Endothelial cell of umbilical vein (primary cell): Measurements from ENCODE around the gene SPG7. TPM values are rescaled to one million over a fixed set of nuclear protein-coding genes. Genes with fewer than 3 reads are reported as not detected.

Experiments
- BruUV-seq: library from RNA; stranded (reverse); fragments of 400-500 nt; replicated peaks from 2 replicates; lab custom pipeline; 2021; lab: Mats Ljungman, UMichigan
- CTCF ChIA-PET: fragments of 300-600, 350-600 bp; sonication (Branson Sonifier 250); formaldehyde crosslinking; loops from one replicate; lab custom pipeline; 2021; ENCODE audit warnings: antibody characterized with exemption, inconsistent platforms; lab: Charles Lee
- POLR2A ChIA-PET: fragments of 300-600, 350-600 bp; sonication (Branson Sonifier 250); formaldehyde crosslinking; loops from one replicate; lab custom pipeline; 2021; ENCODE audit warnings: antibody characterized with exemption, inconsistent platforms; lab: Charles Lee
- DNase-seq: peaks from one replicate; pipeline ENCODE4 v3.0.0-alpha.2; 2011; ENCODE audit warnings: low read depth, low spot score
- FAIRE-seq: peaks from 2 replicates; lab custom pipeline; 2011; peaks lifted over from hg19 to GRCh38; lab: Jason Lieb, UNC
- H2AFZ ChIP-seq: 2 replicates; pipeline ENCODE4 v1.6.0; 2012; ENCODE audit warnings: low read depth, low read length, control low read depth, inconsistent platforms
- H3K27ac ChIP-seq: 2 replicates; pipeline ENCODE4 v1.5.1; 2011; ENCODE audit warnings: low read depth, mild to moderate bottlenecking, control low read depth, low read length, moderate library complexity; ENCODE audit not compliant: insufficient read depth
- H3K27me3 ChIP-seq, 2 experiments: 2 replicates each; pipeline versions ENCODE4 v1.6.0 to v1.6.1; 2011; ENCODE audit warnings: low read length in 2 of 2, mixed read lengths in 1 of 2; ENCODE audit not compliant: control insufficient read depth in 2 of 2, insufficient read depth in 2 of 2
- H3K36me3 ChIP-seq, 2 experiments: 2 replicates in 1 of 2; 3 replicates in 1 of 2; pipeline ENCODE4 v1.5.1; 2011; ENCODE audit warnings: low read length in 2 of 2, mild to moderate bottlenecking in 1 of 2, moderate library complexity in 1 of 2; ENCODE audit not compliant: control insufficient read depth in 2 of 2, insufficient read depth in 2 of 2; ENCODE audit errors: extremely low read depth in 1 of 2
- H3K4me1 ChIP-seq: 3 replicates; pipeline ENCODE4 v1.5.1; 2011; ENCODE audit warnings: mild to moderate bottlenecking, low read length; ENCODE audit not compliant: control insufficient read depth, insufficient read depth; ENCODE audit errors: extremely low read depth
- H3K4me2 ChIP-seq: 2 replicates; pipeline ENCODE4 v1.6.1; 2011; ENCODE audit warnings: low read length, control low read depth, mixed read lengths; ENCODE audit not compliant: insufficient read depth
- H3K4me3 ChIP-seq, 3 experiments: fragments of 200-600 bp in 1 of 3; sonication (generic), shearing (Covaris generic) in 1 of 3; replicated peaks in 1 of 3; 2 replicates each; pipeline ENCODE4 v1.5.1; 2011 to 2016; ENCODE audit warnings: control low read depth in 3 of 3, low read length in 3 of 3, mild to moderate bottlenecking in 2 of 3, inconsistent platforms in 1 of 3, low read depth in 1 of 3, moderate library complexity in 1 of 3; ENCODE audit not compliant: insufficient read depth in 1 of 3
- H3K79me2 ChIP-seq: 2 replicates; pipeline ENCODE4 v1.6.0; 2012; ENCODE audit warnings: low read length, inconsistent platforms; ENCODE audit not compliant: control insufficient read depth, insufficient read depth
- H3K9ac ChIP-seq: replicated peaks from 2 replicates; pipeline ENCODE3; 2011; ENCODE audit warnings: low read length, control low read depth; ENCODE audit not compliant: insufficient read depth; ENCODE audit errors: extremely low read depth
- H3K9me1 ChIP-seq: replicated peaks from 3 replicates; pipeline ENCODE4 v1.6.0; 2011; ENCODE audit warnings: mild to moderate bottlenecking, low read length; ENCODE audit not compliant: control insufficient read depth, insufficient read depth; ENCODE audit errors: extremely low read depth
- H3K9me3 ChIP-seq: replicated peaks from 2 replicates; pipeline ENCODE4 v1.5.1; 2012; ENCODE audit warnings: low read length, inconsistent platforms; ENCODE audit not compliant: control insufficient read depth, insufficient read depth
- H4K20me1 ChIP-seq: replicated peaks from 2 replicates; pipeline ENCODE3; 2011; ENCODE audit warnings: mild to moderate bottlenecking, low read length; ENCODE audit not compliant: control insufficient read depth, insufficient read depth; ENCODE audit errors: extremely low read depth
- CTCF ChIP-seq, 2 donors: IDR thresholded peaks; 1 replicate in 1 of 2; 2 replicates in 1 of 2; pipeline ENCODE4 v1.5.1; 2011; ENCODE audit warnings: low read length in 2 of 2, mild to moderate bottlenecking in 2 of 2, moderate library complexity in 2 of 2, control low read depth in 1 of 2, inconsistent platforms in 1 of 2, low read depth in 1 of 2; ENCODE audit not compliant: insufficient read depth in 1 of 2; ENCODE audit errors: extremely low read depth in 1 of 2
- EZH2 ChIP-seq: IDR thresholded peaks from 2 replicates; pipeline ENCODE4 v1.6.1; 2012; ENCODE audit warnings: borderline replicate concordance, low read depth, mild to moderate bottlenecking, moderate library complexity, low read length, inconsistent platforms; ENCODE audit not compliant: severe bottlenecking
- FOS ChIP-seq: IDR thresholded peaks from 2 replicates; pipeline ENCODE4 v1.6.1; 2011; ENCODE audit warnings: mild to moderate bottlenecking, low read length, moderate library complexity, borderline replicate concordance; ENCODE audit not compliant: insufficient read depth
- JUN ChIP-seq: IDR thresholded peaks from 2 replicates; pipeline ENCODE4 v1.6.1; 2011; ENCODE audit warnings: borderline replicate concordance, low read depth; ENCODE audit not compliant: insufficient read length, insufficient read depth
- dilution Hi-C: fragments of 300-500 bp; cut with MboI; formaldehyde crosslinking; loops from one replicate; pipeline ENCODE4 v1.15.0; 2019; ENCODE audit warnings: low sequenced_read_pairs; ENCODE audit not compliant: extremely low pct_ligation_motif_present
- intact Hi-C: fragments of 100-400 bp; cut with micrococcal nuclease; formaldehyde crosslinking; loops from one replicate; pipeline ENCODE4 v1.10.0; 2022
- polyA plus RNA-seq, 4 experiments: library from polyadenylated mRNA; depleted of rRNA in 3 of 4; stranded (reverse) in 3 of 4; unstranded in 1 of 4; fragments of >200 nt; gene quantifications; 2 replicates each; pipeline versions ENCODE4 v1.2.1 to v1.2.3, GENCODE V29; 2011 to 2012; ENCODE audit warnings: missing spikeins in 1 of 4
- total RNA-seq: library from RNA; stranded (reverse); gene quantifications from 2 replicates; pipeline ENCODE4 v1.2.3, GENCODE V29; 2021

The SPG7 gene
- total and polyA plus RNA-seq, 2 donors (not counting 3 experiments of a cell fraction or from before 2014, with no cell fraction given): 90.2 to 146 TPM

DNA sequence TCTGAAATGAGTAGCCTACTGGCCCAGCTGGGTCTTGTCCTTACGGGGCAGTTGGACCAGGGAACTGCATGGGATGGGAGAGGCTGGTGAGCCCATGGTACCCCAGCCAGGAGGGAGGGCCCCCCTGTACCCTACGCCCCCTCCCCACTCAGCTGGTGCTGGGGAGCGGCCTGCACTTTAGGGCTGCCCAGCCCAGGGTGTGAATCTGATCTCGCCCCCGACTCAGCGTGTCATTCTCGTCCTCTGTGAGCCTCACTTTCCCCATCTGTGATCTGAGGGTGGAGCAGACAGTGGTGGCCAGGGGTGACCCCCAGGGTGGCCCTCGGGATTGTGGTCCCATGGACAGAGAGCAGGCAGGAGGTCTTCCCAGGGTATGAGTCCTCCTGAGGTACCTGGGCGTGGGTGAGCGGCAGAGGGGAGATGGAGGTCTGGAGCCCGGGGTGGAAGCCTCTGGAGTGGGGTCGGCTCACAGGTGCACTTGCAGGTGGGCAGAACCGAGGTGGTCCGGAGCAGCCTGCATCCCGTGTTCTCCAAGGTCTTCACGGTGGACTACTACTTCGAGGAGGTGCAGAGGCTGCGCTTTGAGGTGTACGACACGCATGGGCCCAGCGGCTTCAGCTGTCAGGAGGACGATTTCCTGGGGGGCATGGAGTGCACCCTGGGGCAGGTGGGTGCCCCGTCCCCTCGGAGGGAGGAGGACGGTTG, 69.0 kb downstream of the SPG7 start:
- H3K9me3 ChIP-seq: no peaks in the 10 kb centered on the region
- H3K36me3 ChIP-seq: no peaks in the 10 kb centered on the region
- ChIA-PET CTCF (interaction anchor here (0.6 to 1.9 kb wide), 3 partner anchors 26 to 64 kb away, joined by 3 to 6 read pairs (median 3); no protein-coding TSS in a partner anchor), POLR2A (interaction anchor here (0.6 kb wide), 1 partner anchor 383 kb away, joined by 5 read pairs; no protein-coding TSS in a partner anchor)
- no TSS peak for BruUV-seq
- H3K9me1 ChIP-seq: no peaks in the 10 kb centered on the region
- no peak overlapping the region for H2AFZ ChIP-seq
- FAIRE-seq: no peak
- H3K79me2 ChIP-seq: no peaks in the 10 kb centered on the region
- H3K4me1 ChIP-seq: peaks cover 20% of the 10 kb centered on the region
- H3K4me3 ChIP-seq: no peak overlapping the region
- DNase-seq: no peak
- dilution Hi-C loops (no loop called here), intact Hi-C loops (loop anchor here (10.0 kb wide), 1 partner anchor 148 kb away; the partner anchor contains the start of genes VPS9D1 and ZNF276)
- no peak for TF ChIP-seq CTCF (IDR thresholded peaks at IDR 0.05; ENCODE audit: extremely low read depth in 1 of 2, insufficient read depth in 1 of 2, low read depth in 1 of 2, low read length in 2 of 2)
- TF ChIP-seq FOS: no peak
- no peak for TF ChIP-seq EZH2
- no peak for TF ChIP-seq JUN
- H4K20me1 ChIP-seq: no peaks in the 10 kb centered on the region
- H3K27me3 ChIP-seq: peaks cover 0 to 1% of the 10 kb centered on the region in 2 experiments
- H3K9ac ChIP-seq: no peak overlapping the region
- H3K27ac ChIP-seq: no peak overlapping the region
- no peak overlapping the region for H3K4me2 ChIP-seq
